GM21526 (cell line): Measurements from ENCODE around the gene TCF12.
"Not testable (repeated sequence)": the region's sequence is repeated elsewhere in the genome, so short reads cannot be mapped to it uniquely, and the experiment has no call there.

Source experiments
- ATAC-seq: cut with Tn5 transposase; IDR thresholded peaks from one replicate; pipeline ENCODE4 v1.9.1; 2021; ENCODE audit warnings: moderate library complexity; ENCODE audit not compliant: unreplicated experiment, low FRiP score

The TCF12 gene

GRCh38 chr15:57082054-57082728 is 163.7 kb downstream of the TCF12 start:
- no peak for ATAC-seq

DNA sequence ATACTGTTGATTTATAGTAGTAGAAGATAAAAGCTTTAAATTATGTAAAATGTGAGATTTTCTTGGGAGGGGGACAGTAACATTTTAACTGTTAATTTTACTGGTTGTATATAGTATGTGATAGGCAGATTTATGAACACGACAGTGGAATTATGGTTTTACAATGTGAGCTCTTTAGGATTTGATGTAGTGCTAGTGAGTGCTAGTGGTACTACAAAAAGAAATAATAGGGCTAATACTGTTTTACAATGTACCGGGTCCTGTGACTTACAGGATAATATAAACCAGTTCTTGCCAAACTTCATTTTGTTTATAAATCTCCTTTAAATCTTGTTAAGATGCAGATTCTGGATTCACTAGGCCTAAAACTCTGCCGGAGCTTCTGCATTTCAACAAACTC is 165.7 kb downstream of the TCF12 start:
- no peak for ATAC-seq

- ATAC-seq = no peak
These were observed 166.8 kb downstream of the TCF12 start for GRCh38 chr15:57085267-57085666.

GRCh38 chr15:57086857-57087427 is 168.5 kb downstream of the TCF12 start:
- no peak for ATAC-seq

DNA sequence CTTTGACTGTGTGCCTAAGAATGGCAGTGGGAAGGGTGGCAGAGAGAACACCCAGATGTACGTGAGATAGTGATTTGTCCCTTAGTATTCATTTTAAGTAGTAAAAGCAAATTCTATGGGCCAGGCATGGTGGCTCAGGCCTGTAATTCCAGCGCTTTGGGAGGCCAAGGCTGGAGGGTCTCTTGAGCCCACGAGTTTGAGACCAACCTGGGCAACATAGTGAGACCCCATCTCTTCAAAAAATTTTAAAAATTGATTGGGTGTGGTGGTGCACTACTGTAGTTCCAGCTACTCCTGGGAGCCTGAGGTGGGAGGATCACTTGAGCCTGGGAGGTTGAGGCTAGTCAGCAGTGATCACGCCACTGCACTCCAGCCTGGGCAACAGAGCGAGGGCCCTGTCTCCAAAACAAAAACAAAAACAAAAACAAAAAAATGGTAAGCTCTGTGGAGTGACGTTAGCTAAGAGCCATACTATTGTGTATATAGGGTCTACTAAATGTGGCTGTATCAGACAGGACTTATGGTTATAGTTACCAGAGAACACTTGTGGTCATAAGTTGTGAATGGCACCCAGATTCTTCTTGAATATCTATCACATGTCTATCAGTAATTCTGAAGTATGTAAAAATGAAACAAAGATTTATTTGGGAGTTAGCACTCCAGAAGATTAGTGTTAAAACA is 171.5 kb downstream of the TCF12 start:
- ATAC-seq = no peak

DNA sequence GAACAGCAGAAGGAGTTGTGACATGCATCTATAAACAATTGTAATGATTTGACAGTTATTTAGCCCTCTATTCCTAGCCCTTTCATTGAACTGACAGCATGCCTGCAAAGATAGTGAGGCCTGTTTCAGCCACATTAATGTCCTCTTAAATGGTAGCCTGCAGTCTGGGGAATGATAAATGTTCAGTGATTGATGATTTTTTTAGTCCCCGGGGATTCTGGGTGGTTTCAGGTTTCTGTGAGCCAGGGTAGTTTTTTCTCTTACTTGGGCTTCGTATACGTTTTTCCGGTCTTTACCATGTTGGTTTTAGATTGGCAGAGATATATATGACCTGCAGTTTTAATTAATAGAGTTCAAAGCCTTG is 172.0 kb downstream of the TCF12 start:
- ATAC-seq = no peak

- ATAC-seq = no peak
These were observed 173.2 kb downstream of the TCF12 start for GRCh38 chr15:57091636-57092035.

- ATAC-seq = no peak
These were observed 173.8 kb downstream of the TCF12 start for GRCh38 chr15:57092252-57092651.

DNA sequence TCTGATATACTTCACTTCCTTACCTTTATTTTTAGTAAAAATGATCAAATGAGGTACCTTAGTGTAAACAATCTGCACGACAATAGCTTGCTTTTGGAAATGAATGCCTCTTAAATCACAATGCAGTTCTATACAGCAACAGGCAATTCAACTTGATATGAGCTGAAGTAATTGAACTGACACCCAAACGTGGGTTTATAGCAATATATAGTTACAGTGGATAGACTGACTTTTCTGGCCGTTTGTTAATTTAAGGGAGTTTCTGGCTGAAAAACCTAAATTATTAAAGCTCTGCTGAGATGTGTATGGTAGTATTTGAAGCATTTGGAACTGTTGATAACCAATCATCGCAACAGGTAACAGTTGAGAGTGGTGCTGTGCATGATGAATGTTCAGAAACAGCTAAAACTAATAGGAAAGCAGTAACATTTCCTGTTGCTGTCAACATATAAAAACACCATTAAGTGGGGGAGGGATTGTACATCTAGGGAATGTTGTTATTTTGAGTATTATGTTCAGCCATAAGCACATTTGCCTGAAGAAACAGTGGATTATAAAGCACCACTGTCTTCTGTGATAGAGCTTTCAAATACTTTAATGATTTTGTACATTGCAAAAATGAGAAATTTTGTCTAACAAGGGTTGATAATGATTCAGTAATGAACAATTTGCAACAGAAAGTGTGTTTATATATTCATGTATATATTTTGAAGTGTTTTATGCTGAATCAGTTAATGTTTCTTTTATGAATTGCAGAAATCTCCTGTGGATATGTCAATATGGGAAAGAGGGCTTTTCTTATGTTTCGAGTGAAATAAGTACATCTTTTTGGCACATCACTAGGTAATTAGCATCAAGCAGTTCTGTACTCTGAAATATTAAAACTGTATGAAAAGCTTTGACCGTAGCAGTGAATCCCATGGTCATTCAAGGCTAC is 176.1 kb downstream of the TCF12 start:
- no peak for ATAC-seq

DNA sequence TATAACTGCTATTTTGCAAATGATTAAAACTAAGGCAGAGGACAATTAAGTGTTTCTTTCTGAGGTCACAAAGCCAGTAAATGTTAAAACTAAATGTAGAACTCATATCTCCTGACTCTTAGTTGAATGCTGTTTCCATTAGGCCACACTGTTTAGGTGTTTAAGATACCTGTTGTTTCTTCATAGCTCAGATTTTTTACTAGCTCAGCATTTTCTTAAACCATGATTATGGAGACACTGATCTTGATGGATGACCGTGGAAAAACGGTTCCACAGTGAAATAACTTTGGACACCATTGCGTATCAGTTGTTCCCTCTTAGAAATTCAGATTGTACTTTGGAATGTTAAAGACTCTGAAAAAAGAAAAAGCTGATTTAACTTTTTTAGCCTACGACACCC is 177.5 kb downstream of the TCF12 start:
- no peak for ATAC-seq

DNA sequence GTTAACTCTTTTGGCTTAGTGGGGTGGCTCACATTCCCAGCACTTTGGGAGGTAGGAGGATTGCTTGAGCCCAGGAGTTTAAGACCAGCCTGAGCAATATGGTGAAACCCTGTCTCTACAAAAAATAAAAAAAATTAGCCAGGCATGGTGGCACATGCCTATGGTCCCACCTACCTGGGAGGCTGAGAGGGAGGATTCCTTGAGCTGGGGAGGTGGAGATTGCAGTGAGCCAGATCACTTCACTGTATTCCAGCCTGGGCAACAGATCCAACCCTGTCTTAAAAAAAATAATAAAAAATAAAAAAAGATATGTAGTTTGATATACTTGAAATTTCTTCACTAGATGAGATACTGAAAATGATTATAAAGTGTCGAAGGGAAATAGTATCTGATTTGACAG is 178.8 kb downstream of the TCF12 start:
- no peak for ATAC-seq

DNA sequence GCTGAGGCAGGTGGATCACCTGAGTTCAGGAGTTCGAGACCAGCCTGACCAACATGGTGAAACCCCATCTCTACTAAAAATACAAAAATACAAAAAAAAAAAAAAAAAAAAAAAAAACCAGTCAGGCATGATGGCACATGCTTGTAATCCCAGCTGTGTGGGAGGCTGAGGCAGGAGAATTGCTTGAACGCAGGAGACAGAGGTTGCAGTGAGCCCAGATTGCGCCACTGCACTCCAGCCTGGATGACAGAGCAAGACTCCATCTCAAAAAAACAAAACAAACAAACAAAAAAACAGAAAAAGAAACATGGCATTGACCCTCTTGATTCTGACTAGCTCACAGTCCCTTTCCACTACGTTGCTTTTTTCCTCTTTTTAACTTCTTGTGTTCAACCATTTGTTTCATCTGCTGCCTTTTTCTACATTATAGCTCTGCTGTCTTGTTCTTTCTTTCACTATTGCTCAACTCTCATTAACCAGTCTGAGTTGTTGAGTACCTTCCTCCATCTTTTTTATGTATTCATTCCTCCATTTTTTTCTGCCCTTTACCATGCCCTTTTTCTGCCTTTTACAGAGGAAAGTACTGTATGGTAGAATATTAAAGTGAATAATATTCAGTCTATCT is 179.6 kb downstream of the TCF12 start:
- not testable (repeated sequence) for ATAC-seq

DNA sequence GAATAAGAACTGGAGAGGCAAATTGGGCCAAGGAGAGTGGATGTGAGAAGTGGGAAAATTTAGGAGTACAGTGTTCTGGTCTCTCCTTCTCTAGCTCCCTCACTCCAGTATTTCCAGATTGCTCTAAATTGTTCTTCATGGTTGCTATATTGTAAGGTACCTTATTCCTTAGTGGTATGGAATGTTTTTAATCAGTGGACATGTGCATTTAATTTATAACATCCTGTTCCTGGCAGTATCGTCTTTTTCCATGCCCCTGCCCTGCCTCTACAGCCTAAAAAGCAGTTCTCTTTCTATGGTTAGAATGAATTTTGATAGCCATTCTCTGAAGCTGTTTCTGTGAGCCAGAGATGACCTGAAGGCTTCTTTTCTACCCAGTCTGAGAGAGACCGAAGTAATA is 180.5 kb downstream of the TCF12 start:
- no peak for ATAC-seq

- ATAC-seq = no peak
These were observed 181.7 kb downstream of the TCF12 start for GRCh38 chr15:57100136-57100539.

DNA sequence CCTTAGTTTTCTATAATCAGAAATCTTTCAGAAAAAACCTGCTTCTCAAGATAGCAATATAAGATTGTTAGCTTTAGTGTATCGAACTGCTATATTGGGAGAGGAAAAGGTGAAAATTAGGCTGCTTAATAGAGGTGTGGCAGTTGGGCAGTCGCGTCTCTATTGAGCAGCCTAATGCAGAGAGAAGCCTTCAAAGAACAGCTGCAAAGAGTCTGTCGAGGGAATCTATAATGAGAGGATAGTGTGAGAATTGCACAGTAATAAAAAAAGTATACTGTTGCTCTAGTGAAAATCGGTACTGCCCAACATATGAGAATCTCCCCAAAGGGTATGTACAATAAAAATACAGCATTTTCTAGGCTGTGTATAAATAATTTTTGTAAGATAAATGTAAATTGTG is 184.4 kb downstream of the TCF12 start:
- ATAC-seq = no peak

DNA sequence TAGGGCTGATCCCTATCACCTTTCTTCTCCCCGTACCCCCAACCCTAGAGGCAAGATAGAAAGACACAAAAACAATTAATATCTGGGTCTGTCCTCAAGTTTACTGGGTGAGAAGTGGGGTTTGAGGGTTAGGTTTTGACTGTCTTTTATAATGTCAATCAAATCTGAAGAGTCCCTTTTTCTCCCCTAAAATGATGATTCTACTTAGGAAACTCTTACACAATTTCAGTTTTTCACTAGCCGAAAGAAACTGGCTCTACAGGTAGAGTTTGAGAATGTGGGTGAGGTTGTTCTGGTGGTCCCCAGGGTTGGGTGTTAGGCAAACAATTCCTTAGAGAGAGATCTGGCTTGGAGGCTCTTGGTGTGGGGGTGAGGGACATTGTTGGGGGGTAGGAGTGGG is 189.9 kb downstream of the TCF12 start:
- ATAC-seq = no peak

- ATAC-seq = no peak
These were observed 190.6 kb downstream of the TCF12 start for GRCh38 chr15:57109005-57109404.

GRCh38 chr15:57111002-57111401 is 192.6 kb downstream of the TCF12 start:
- no peak for ATAC-seq

GRCh38 chr15:57112178-57112577 is 193.7 kb downstream of the TCF12 start:
- ATAC-seq = no peak

DNA sequence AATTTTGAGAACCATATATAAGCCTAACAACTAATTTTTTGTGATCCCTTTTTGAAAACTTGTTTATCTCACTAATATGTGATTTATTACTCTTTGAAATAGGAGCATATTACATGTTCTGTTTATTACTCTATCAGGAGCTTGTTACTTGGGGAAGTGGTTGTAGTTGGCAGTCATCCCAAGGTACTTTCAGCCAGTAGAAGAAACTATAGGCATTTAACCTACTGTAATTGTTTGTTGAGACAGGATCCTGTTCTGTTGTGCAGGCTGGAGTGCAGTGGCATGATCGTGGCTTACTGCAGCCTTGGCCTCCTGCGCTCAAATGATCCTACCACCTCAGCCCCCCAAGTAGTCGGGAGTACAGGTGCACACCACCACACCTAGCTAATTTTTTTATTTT is 195.6 kb downstream of the TCF12 start:
- no peak for ATAC-seq
